Measurements from ENCODE around the gene TRAPPC4.
"Not testable (repeated sequence)": the region's sequence is repeated elsewhere in the genome, so short reads cannot be mapped to it uniquely, and the experiment has no call there.

The TRAPPC4 gene

DNA sequence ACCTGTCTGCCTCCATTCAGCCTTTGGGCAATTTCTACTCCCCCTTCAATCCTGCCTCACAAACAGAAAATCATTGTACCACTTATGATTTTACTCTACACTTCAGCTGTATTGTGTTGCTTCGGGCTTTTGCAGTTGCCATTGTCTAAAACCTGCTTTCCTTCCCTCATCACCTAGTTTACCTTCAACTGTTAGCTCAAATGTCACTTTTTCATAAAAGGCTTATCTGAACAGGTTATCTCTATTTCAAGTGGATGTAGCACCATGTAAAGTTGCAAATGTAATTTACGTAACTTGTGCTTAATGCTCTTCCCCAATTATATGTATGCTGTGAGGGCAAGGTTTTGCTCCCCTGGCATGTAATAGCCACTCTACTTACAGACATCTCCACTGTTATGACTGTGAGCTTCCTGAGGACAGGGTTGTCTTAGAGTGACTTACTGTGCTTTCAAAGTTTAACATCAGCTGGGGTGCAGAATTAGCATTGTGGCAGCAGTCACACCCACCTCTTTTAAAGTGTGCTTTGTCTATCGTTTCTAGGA lies 5.9 kb upstream of the TRAPPC4 start:
- H3K36me3 ChIP-seq (ENCODE audit: control insufficient read depth, insufficient read depth, low read length), result peaks cover 61% of the 10 kb centered on the region
- H3K9me3 ChIP-seq (ENCODE audit: control insufficient read depth, low read length), result no peaks in the 10 kb centered on the region

DNA sequence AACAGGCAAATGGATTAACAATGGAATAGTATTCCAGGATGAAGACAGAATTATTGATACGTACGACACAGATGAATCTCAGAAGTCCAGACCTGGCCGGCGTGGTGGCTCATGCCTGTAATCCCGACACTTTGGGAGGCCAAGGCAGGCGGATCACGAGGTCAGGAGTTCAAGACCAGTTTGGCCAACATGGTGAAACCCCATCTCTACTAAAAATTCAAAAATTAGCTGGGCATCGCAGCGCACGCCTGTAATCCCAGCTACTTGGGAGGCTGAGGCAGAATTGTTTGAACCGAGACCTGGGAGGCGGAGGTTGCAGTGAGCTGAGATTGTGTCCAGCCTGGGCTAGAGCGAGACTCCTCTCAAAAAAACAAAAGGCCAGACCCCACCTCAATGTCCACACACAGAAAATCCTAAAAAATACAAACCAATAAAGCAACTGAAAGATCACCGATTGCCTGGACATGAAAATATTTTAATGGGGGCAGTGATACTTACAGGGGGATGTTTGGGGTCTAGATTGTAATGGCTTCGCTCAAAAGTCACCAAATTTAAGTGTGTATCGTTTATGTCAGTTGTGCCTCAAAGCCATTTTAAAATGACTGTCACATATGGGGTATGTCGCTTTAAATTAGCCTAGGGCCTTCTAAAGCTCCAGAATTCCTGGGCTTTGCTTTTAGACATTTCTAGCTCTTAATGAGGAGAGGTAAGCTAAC lies 4.2 kb upstream of the TRAPPC4 start:
- Histone ChIP-seq H3K27me3 (replicated peaks; ENCODE audit: control insufficient read depth, insufficient read depth, low read length, poor library complexity, severe bottlenecking) (no peaks in the 10 kb centered on the region), H3K9me3 (ENCODE audit: control insufficient read depth, low read length) (no peaks in the 10 kb centered on the region), H3K4me3 (ENCODE audit: insufficient read depth, low read depth, low read length, poor library complexity, severe bottlenecking) (no peak overlapping the region), H3K4me1 (ENCODE audit: control insufficient read depth, insufficient read depth, low read length, poor library complexity, severe bottlenecking) (peaks cover 8% of the 10 kb centered on the region), H3K36me3 (ENCODE audit: control insufficient read depth, insufficient read depth, low read length) (peaks cover 53% of the 10 kb centered on the region), H3K27ac (ENCODE audit: insufficient read depth, low read length, poor library complexity, severe bottlenecking) (no peak overlapping the region)
- no peak for DNase-seq

More for the DNA sequence above, 5.9 kb upstream of the TRAPPC4 start:
- Histone ChIP-seq H3K4me1 (ENCODE audit: control insufficient read depth, insufficient read depth, low read length, poor library complexity, severe bottlenecking) (peaks cover 8% of the 10 kb centered on the region), H3K27ac (ENCODE audit: insufficient read depth, low read length, poor library complexity, severe bottlenecking) (no peak overlapping the region), H3K4me3 (ENCODE audit: insufficient read depth, low read depth, low read length, poor library complexity, severe bottlenecking) (no peak overlapping the region), H3K27me3 (replicated peaks; ENCODE audit: control insufficient read depth, insufficient read depth, low read length, poor library complexity, severe bottlenecking) (no peaks in the 10 kb centered on the region)
- no peak for DNase-seq

DNA sequence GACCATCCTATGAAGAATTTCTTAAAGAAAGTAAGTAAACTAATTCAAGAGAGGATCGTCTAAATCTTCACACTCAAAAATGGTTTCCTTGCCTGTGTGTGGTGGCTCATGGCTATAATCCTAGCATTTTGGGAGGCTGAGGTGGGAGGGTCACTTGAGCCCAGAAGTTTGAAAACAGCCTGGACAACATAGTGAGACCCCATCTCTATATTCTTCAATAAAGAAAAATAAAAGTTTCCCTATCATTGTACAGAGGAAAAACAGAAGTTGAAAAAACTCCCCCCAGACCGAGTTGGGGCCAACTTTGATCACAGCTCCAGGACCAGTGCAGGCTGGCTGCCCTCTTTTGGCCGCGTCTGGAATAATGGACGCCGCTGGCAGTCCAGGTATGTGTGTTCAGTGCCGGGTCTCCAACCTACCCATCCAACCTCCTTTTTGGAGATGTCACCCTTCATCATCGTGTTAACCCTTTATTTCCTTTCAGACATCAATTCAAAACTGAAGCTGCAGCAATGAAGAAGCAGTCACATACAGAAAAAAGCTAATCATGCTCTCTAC lies 3.4 kb upstream of the TRAPPC4 start:
- Histone ChIP-seq H3K36me3 (ENCODE audit: control insufficient read depth, insufficient read depth, low read length) (peaks cover 47% of the 10 kb centered on the region), H3K4me3 (ENCODE audit: insufficient read depth, low read depth, low read length, poor library complexity, severe bottlenecking) (no peak overlapping the region), H3K4me1 (ENCODE audit: control insufficient read depth, insufficient read depth, low read length, poor library complexity, severe bottlenecking) (peaks cover 13% of the 10 kb centered on the region), H3K27me3 (replicated peaks; ENCODE audit: control insufficient read depth, insufficient read depth, low read length, poor library complexity, severe bottlenecking) (no peaks in the 10 kb centered on the region), H3K9me3 (ENCODE audit: control insufficient read depth, low read length) (no peaks in the 10 kb centered on the region), H3K27ac (ENCODE audit: insufficient read depth, low read length, poor library complexity, severe bottlenecking) (no peak overlapping the region)
- DNase-seq, result no peak

- H3K9me3 ChIP-seq (ENCODE audit: control insufficient read depth, low read length), result no peaks in the 10 kb centered on the region
- no peak for DNase-seq
These were observed 2.2 kb upstream of the TRAPPC4 start for GRCh38 chr11:119016216-119017009.

GRCh38 chr11:119017377-119017776 lies 1.2 kb upstream of the TRAPPC4 start:
- peaks cover 46% of the 10 kb centered on the region for H3K36me3 ChIP-seq (ENCODE audit: control insufficient read depth, insufficient read depth, low read length)
- H3K4me1 ChIP-seq (ENCODE audit: control insufficient read depth, insufficient read depth, low read length, poor library complexity, severe bottlenecking), result peaks cover 19% of the 10 kb centered on the region
- peak overlapping the region; percentile 95 for H3K27ac ChIP-seq (ENCODE audit: insufficient read depth, low read length, poor library complexity, severe bottlenecking)
- not testable (repeated sequence) for H3K27me3 ChIP-seq (replicated peaks; ENCODE audit: control insufficient read depth, insufficient read depth, low read length, poor library complexity, severe bottlenecking); DNase-seq; H3K9me3 ChIP-seq (ENCODE audit: control insufficient read depth, low read length)
- H3K4me3 ChIP-seq (ENCODE audit: insufficient read depth, low read depth, low read length, poor library complexity, severe bottlenecking), result peak overlapping the region; percentile 81

More at GRCh38 chr11:119016216-119017009, 2.2 kb upstream of the TRAPPC4 start:
- Histone ChIP-seq H3K27ac (ENCODE audit: insufficient read depth, low read length, poor library complexity, severe bottlenecking) (peak overlapping the region; percentile 95), H3K27me3 (replicated peaks; ENCODE audit: control insufficient read depth, insufficient read depth, low read length, poor library complexity, severe bottlenecking) (no peaks in the 10 kb centered on the region), H3K36me3 (ENCODE audit: control insufficient read depth, insufficient read depth, low read length) (peaks cover 44% of the 10 kb centered on the region), H3K4me3 (ENCODE audit: insufficient read depth, low read depth, low read length, poor library complexity, severe bottlenecking) (peak overlapping the region; percentile 81), H3K4me1 (ENCODE audit: control insufficient read depth, insufficient read depth, low read length, poor library complexity, severe bottlenecking) (peaks cover 16% of the 10 kb centered on the region)

DNA sequence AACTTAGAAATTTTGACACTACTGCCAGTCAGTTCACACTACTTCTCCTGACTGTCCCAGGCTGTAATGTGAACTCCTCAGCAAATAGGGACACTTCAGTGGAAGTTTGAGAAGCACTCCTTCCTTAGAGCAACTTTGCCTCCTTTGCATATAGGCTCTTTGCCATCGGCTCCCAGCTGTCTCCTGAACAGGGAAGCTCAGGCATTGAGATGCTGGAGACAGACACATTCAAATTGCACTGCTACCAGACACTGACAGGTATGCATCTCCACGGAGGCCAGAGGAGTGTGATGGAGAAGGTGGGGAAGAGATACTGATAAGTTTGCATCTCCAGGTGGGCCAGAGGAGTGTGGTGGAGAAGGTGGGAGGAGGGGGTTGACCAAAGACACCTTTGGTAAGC lies 1.4 kb downstream of the TRAPPC4 start:
- DNase-seq, result no peak
- peaks cover 52% of the 10 kb centered on the region for H3K36me3 ChIP-seq (ENCODE audit: control insufficient read depth, insufficient read depth, low read length)
- peak overlapping the region; percentile 95 for H3K27ac ChIP-seq (ENCODE audit: insufficient read depth, low read length, poor library complexity, severe bottlenecking)
- H3K4me1 ChIP-seq (ENCODE audit: control insufficient read depth, insufficient read depth, low read length, poor library complexity, severe bottlenecking), result peaks cover 19% of the 10 kb centered on the region
- H3K4me3 ChIP-seq (ENCODE audit: insufficient read depth, low read depth, low read length, poor library complexity, severe bottlenecking), result no peak overlapping the region
- H3K9me3 ChIP-seq (ENCODE audit: control insufficient read depth, low read length), result no peaks in the 10 kb centered on the region
- H3K27me3 ChIP-seq (replicated peaks; ENCODE audit: control insufficient read depth, insufficient read depth, low read length, poor library complexity, severe bottlenecking), result no peaks in the 10 kb centered on the region

DNA sequence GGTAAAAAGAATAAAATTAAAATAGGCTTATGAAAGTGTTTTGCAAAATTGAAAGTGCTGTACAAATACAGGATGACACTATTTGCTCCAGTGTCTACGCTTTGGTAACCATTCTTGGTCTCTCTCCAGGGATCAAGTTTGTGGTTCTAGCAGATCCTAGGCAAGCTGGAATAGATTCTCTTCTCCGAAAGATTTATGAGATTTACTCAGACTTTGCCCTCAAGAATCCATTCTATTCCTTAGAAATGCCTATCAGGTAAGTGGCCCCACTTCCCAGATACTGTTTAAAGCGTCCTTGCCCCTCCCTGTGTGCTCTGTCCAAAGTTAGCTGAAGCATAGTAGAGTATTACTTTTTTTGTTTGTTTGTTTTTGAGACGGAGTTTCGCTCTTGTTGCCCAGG lies 3.1 kb downstream of the TRAPPC4 start:
- no peak overlapping the region for H3K4me3 ChIP-seq (ENCODE audit: insufficient read depth, low read depth, low read length, poor library complexity, severe bottlenecking)

DNA sequence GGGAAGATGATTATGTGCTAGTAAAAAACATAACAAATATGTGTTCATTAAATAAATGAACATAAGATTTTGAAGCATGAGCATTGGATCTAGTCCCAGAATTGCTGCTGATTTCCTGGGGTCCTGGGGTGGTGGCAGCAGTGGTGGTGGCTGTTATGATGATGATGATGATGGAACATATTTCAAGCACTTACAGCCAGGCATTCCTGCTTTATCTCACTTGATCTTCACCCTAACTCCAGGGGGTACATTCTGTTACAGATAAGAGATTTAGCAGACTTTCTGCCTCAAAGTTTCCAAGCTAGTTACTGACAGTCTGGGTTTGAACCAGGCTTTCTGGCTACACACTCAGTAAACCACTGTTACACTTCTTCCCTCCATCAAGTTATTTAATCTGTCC lies 5.2 kb downstream of the TRAPPC4 start:
- H3K27ac ChIP-seq (ENCODE audit: insufficient read depth, low read length, poor library complexity, severe bottlenecking), result no peak overlapping the region
- H3K4me1 ChIP-seq (ENCODE audit: control insufficient read depth, insufficient read depth, low read length, poor library complexity, severe bottlenecking), result peaks cover 13% of the 10 kb centered on the region
- DNase-seq, result no peak
- peaks cover 49% of the 10 kb centered on the region for H3K36me3 ChIP-seq (ENCODE audit: control insufficient read depth, insufficient read depth, low read length)
- no peaks in the 10 kb centered on the region for H3K27me3 ChIP-seq (replicated peaks; ENCODE audit: control insufficient read depth, insufficient read depth, low read length, poor library complexity, severe bottlenecking)
- no peak overlapping the region for H3K4me3 ChIP-seq (ENCODE audit: insufficient read depth, low read depth, low read length, poor library complexity, severe bottlenecking)
- H3K9me3 ChIP-seq (ENCODE audit: control insufficient read depth, low read length), result no peaks in the 10 kb centered on the region

More for the DNA sequence above, 3.1 kb downstream of the TRAPPC4 start:
- no peak for DNase-seq
- H3K27ac ChIP-seq (ENCODE audit: insufficient read depth, low read length, poor library complexity, severe bottlenecking), result no peak overlapping the region
- H3K27me3 ChIP-seq (replicated peaks; ENCODE audit: control insufficient read depth, insufficient read depth, low read length, poor library complexity, severe bottlenecking), result no peaks in the 10 kb centered on the region
- H3K4me1 ChIP-seq (ENCODE audit: control insufficient read depth, insufficient read depth, low read length, poor library complexity, severe bottlenecking), result peaks cover 16% of the 10 kb centered on the region
- peaks cover 51% of the 10 kb centered on the region for H3K36me3 ChIP-seq (ENCODE audit: control insufficient read depth, insufficient read depth, low read length)
- H3K9me3 ChIP-seq (ENCODE audit: control insufficient read depth, low read length), result no peaks in the 10 kb centered on the region

- peaks cover 49% of the 10 kb centered on the region for H3K36me3 ChIP-seq (ENCODE audit: control insufficient read depth, insufficient read depth, low read length)
- no peak overlapping the region for H3K27ac ChIP-seq (ENCODE audit: insufficient read depth, low read length, poor library complexity, severe bottlenecking)
- no peak overlapping the region for H3K4me3 ChIP-seq (ENCODE audit: insufficient read depth, low read depth, low read length, poor library complexity, severe bottlenecking)
- DNase-seq, result no peak
- H3K9me3 ChIP-seq (ENCODE audit: control insufficient read depth, low read length), result no peaks in the 10 kb centered on the region
- H3K27me3 ChIP-seq (replicated peaks; ENCODE audit: control insufficient read depth, insufficient read depth, low read length, poor library complexity, severe bottlenecking), result no peaks in the 10 kb centered on the region
- H3K4me1 ChIP-seq (ENCODE audit: control insufficient read depth, insufficient read depth, low read length, poor library complexity, severe bottlenecking), result peaks cover 21% of the 10 kb centered on the region
These were observed 6.0 kb downstream of the TRAPPC4 start for GRCh38 chr11:119024430-119025098.
